K562 (cell line): ENCODE measurements around the gene MYO3B. TPM values are rescaled to one million over a fixed set of nuclear protein-coding genes. Genes with fewer than 3 reads are reported as not detected.

ENCODE experiments used
- ATAC-seq: fragments of 200-7000 bp; cut with Tn5 transposase; 3 replicates; pipeline ENCODE4 v1.9.1; 2020; ENCODE audit warnings: moderate library complexity
- BruUV-seq: library from RNA; stranded (reverse); fragments of 400-500 nt; replicated peaks from 2 replicates; lab custom pipeline; 2021; lab: Mats Ljungman, UMichigan
- CTCF ChIA-PET: fragments of 300-600 bp; formaldehyde crosslinking; extraction: SDS; loops from one replicate; lab custom pipeline; 2021; ENCODE audit warnings: low intra/inter-chr PET ratio; lab: Yijun Ruan, JAX
- POLR2A ChIA-PET: fragments of 300-600, 350-650 bp; sonication (Branson Sonifier 250); formaldehyde crosslinking; extraction: SDS; loops from one replicate; lab custom pipeline; 2021; ENCODE audit warnings: antibody characterized with exemption, inconsistent platforms; lab: Yijun Ruan, JAX
- DNase-seq, 4 experiments: peaks; one replicate each; pipeline versions ENCODE4 v3.0.0 to v3.0.0-alpha.2; 2011 to 2018; ENCODE audit warnings: low spot score in 3 of 4, mixed read lengths in 3 of 4; ENCODE audit errors: extremely low read depth in 1 of 4
- FAIRE-seq: peaks from 2 replicates; lab custom pipeline; 2011; peaks lifted over from hg19 to GRCh38; lab: Jason Lieb, UNC
- H2AFZ ChIP-seq: 2 replicates; pipeline ENCODE4 v1.6.0; 2011; ENCODE audit warnings: low read depth, low read length, control low read depth, inconsistent platforms
- H3K27ac ChIP-seq: fragments of 200-600 bp; 3 replicates; pipeline ENCODE4 v1.8.0; 2011; ENCODE audit warnings: low read depth, mild to moderate bottlenecking, control low read depth, inconsistent platforms, low read length, moderate library complexity, mixed read lengths; ENCODE audit errors: extremely low read depth
- H3K27me3 ChIP-seq, 2 experiments: fragments of 300-600 bp in 1 of 2; 2 replicates in 1 of 2; 3 replicates in 1 of 2; pipeline versions ENCODE4 v1.6.0 to v1.8.0; 2011; ENCODE audit warnings: inconsistent platforms in 2 of 2, low read length in 2 of 2, mild to moderate bottlenecking in 1 of 2, mixed read lengths in 1 of 2, moderate library complexity in 1 of 2; ENCODE audit not compliant: control insufficient read depth in 2 of 2, insufficient read depth in 2 of 2
- H3K36me3 ChIP-seq: fragments of 300-600 bp; 3 replicates; pipeline ENCODE4 v1.8.0; 2011; ENCODE audit warnings: mild to moderate bottlenecking, low read length, inconsistent platforms; ENCODE audit not compliant: control insufficient read depth, insufficient read depth
- H3K4me1 ChIP-seq, 2 experiments: fragments of 200-600 bp in 1 of 2; replicated peaks in 1 of 2; 2 replicates in 1 of 2; 3 replicates in 1 of 2; pipeline versions ENCODE4 v1.5.1 to v1.8.0; 2011; ENCODE audit warnings: inconsistent platforms in 2 of 2, low read length in 2 of 2, mild to moderate bottlenecking in 1 of 2, mixed read lengths in 1 of 2, moderate library complexity in 1 of 2; ENCODE audit not compliant: control insufficient read depth in 2 of 2, insufficient read depth in 2 of 2
- H3K4me2 ChIP-seq: 2 replicates; pipeline ENCODE4 v1.6.1; 2011; ENCODE audit warnings: low read length, control low read depth, inconsistent platforms, mixed read lengths; ENCODE audit not compliant: insufficient read depth
- H3K4me3 ChIP-seq: fragments of 200-600 bp; sonication (generic), shearing (Covaris generic); 2 replicates; pipeline ENCODE4 v1.5.1; 2016; ENCODE audit warnings: control low read depth, inconsistent platforms
- H3K79me2 ChIP-seq: fragments of 200-600 bp; 3 replicates; pipeline ENCODE4 v1.8.0; 2011; ENCODE audit warnings: low read length, inconsistent platforms; ENCODE audit not compliant: control insufficient read depth, insufficient read depth
- H3K9ac ChIP-seq, 2 experiments: 2 replicates each; pipeline versions ENCODE4 v1.6.0 to v1.6.1; 2011; ENCODE audit warnings: low read depth in 2 of 2, low read length in 2 of 2, control low read depth in 1 of 2, inconsistent platforms in 1 of 2, mild to moderate bottlenecking in 1 of 2, mixed read lengths in 1 of 2; ENCODE audit not compliant: insufficient read depth in 1 of 2
- H3K9me1 ChIP-seq: one replicate; pipeline ENCODE4 v1.6.0; 2011; ENCODE audit warnings: inconsistent platforms, mild to moderate bottlenecking, low read length, moderate library complexity; ENCODE audit not compliant: control insufficient read depth, insufficient read depth
- H3K9me3 ChIP-seq: replicated peaks from 2 replicates; pipeline ENCODE4 v1.5.1; 2011; ENCODE audit warnings: low read depth, low read length, inconsistent platforms; ENCODE audit not compliant: control insufficient read depth, insufficient read depth
- H4K20me1 ChIP-seq: replicated peaks from 2 replicates; pipeline ENCODE4 v1.6.1; 2011; ENCODE audit warnings: low read length, inconsistent platforms, mixed read lengths; ENCODE audit not compliant: control insufficient read depth, insufficient read depth
- CCAR2 ChIP-seq: fragments of 200-400 bp; formaldehyde crosslinking; IDR thresholded peaks from 2 replicates; pipeline ENCODE4 v1.6.1; 2017; ENCODE audit warnings: mild to moderate bottlenecking, low read depth, low read length
- MYC ChIP-seq, 2 experiments: fragments of 250-450 bp in 1 of 2; sonication (Bioruptor Pico) in 1 of 2; IDR thresholded peaks; 2 replicates each; pipeline versions ENCODE4 v1.5.1 to v1.6.1; 2012 to 2021; ENCODE audit warnings: low read depth in 2 of 2, borderline replicate concordance in 1 of 2, improper control_type of control experiment in 1 of 2, low read length in 1 of 2, mild to moderate bottlenecking in 1 of 2, moderate library complexity in 1 of 2
- PHTF2 ChIP-seq: fragments of 250-450 bp; sonication (Bioruptor Pico); IDR thresholded peaks from 2 replicates; pipeline ENCODE4 v1.5.0; 2021; ENCODE audit warnings: mild to moderate bottlenecking
- RBBP5 ChIP-seq: fragments of 200-600 bp; sonication (generic); IDR thresholded peaks from 2 replicates; pipeline ENCODE4 v1.6.1; 2012; ENCODE audit warnings: borderline replicate concordance, mild to moderate bottlenecking, low read length, control low read depth, inconsistent platforms; ENCODE audit not compliant: insufficient read depth, poor library complexity, severe bottlenecking
- SLC30A9 ChIP-seq: fragments of 250-450 bp; sonication (Bioruptor Pico); IDR thresholded peaks from 2 replicates; pipeline ENCODE4 v1.8.0; 2022; ENCODE audit warnings: mild to moderate bottlenecking, moderate library complexity
- WGBS: fragments of 100-300 bp; shearing (Covaris generic); methylation state at CpG from one replicate; pipeline ENCODE4 v1.1.6; 2016; ENCODE audit warnings: low coverage, mixed read lengths; ENCODE audit not compliant: insufficient coverage; ENCODE audit errors: missing lambda C conversion rate; 5-methylcytosine and 5-hydroxymethylcytosine counted together
- in situ Hi-C: fragments of 300-500 bp; cut with MboI; formaldehyde crosslinking; loops from 4 replicates; pipeline ENCODE4 v1.15.0; 2018; ENCODE audit warnings: inconsistent platforms, mixed read lengths
- intact Hi-C: fragments of 100-400 bp; cut with micrococcal nuclease; formaldehyde crosslinking; loops from 2 replicates; pipeline ENCODE4 v1.14.2; 2022
- polyA plus RNA-seq, 8 experiments: library from polyadenylated mRNA; depleted of rRNA in 4 of 8; stranded (reverse) in 5 of 8; unstranded in 3 of 8; fragments of >200 nt; fragmentation: Nextera tagmentation in 2 of 8; fragmentation: Illumina TruSeq in 1 of 8; extraction: Ambion mirVana in 2 of 8; extraction: Trizol in 1 of 8; gene quantifications; 2 replicates each; pipeline versions ENCODE4 v1.2.1 to v1.2.3, GENCODE V29; 2011 to 2014; ENCODE audit warnings: inconsistent platforms in 1 of 8, missing spikeins in 1 of 8
- total RNA-seq, 7 experiments: library from RNA; depleted of rRNA in 6 of 7; stranded (reverse); fragments of >200 nt in 6 of 7; fragmentation: Illumina TruSeq in 2 of 7; extraction: Trizol in 2 of 7; gene quantifications; 2 replicates each; pipeline versions ENCODE4 v1.2.1 to v1.2.3, GENCODE V29; 2011 to 2021; ENCODE audit warnings: low replicate concordance in 1 of 7
- TF ChIP-seq, protein P1 (sequence below): fragments of 450-650 bp; IDR thresholded peaks from 2 replicates; pipeline ENCODE4 v1.6.1; 2014; ENCODE audit warnings: low read depth, mild to moderate bottlenecking, moderate library complexity, borderline replicate concordance
- TF ChIP-seq, protein P2 (sequence below): fragments of 250-450 bp; sonication (Bioruptor Pico); IDR thresholded peaks from 2 replicates; pipeline ENCODE4 v1.5.0; 2020; ENCODE audit warnings: mild to moderate bottlenecking, borderline replicate concordance

Gene MYO3B
- total and polyA plus RNA-seq, 9 of the 15 experiments (the other 6 are each of a cell fraction or from before 2014, with no cell fraction given), result 2.7 to 6.5 (median 3.6) TPM

DNA sequence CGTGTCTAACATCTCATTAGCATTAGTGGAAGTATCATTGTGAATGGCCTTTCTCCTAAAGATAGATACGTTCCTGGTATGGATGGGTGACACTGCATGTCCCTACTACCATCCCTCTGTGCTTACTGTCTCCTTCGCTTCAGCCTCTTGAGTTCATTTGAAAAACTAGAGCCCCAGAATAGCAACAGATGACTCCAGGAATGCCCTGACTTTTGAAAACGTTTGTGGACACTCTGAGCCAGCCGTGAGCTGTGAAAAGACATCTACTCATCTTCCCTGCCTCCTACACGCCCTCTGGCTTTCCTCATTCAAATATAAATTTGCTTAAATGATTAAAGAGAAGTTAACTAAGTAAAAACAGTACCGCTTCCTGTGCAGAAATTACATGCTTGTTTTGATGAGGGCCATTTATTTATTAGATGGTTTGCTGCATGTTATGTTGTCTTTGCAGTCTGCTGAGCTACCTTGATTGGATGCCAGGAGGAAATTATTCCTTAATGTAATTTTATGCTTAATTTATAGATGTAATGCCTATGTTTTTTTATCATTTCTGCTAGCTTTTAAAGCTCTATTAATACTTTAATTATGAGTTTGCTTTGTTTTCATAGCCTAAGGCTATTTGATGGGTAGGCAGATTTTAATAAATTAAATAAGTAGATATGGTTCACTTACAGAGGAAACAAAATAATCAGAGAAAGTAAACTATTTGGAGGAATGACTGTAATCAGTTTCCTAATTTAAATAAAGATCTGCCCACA lies 32.1 kb upstream of the MYO3B start:
- H4K20me1 ChIP-seq, result no peaks in the 10 kb centered on the region
- H3K9ac ChIP-seq, result no peak overlapping the region
- no peak overlapping the region for H3K4me2 ChIP-seq
- no TSS peak for BruUV-seq
- 43% methylated on average over 7 of the region's 7 CpGs for WGBS
- CTCF ChIA-PET, result no interaction called here
- DNase-seq, result no peak
- FAIRE-seq, result no peak
- in situ Hi-C loops (no loop called here), intact Hi-C loops (no loop called here)
- no peaks in the 10 kb centered on the region for H3K36me3 ChIP-seq
- no peaks in the 10 kb centered on the region for H3K9me1 ChIP-seq
- POLR2A ChIA-PET, result interaction anchor here (1.0 to 1.7 kb wide), 3 partner anchors 10 to 15 kb away, joined by 3 to 10 read pairs (median 3); no protein-coding TSS in a partner anchor
- H3K79me2 ChIP-seq, result no peaks in the 10 kb centered on the region
- H3K27ac ChIP-seq, result no peak overlapping the region
- H3K4me1 ChIP-seq, result peaks cover 22 to 30% of the 10 kb centered on the region in 2 experiments; a peak in 4 of 5 replicates
- no peak overlapping the region for H3K4me3 ChIP-seq
- peak overlapping the region; percentile 78 for H2AFZ ChIP-seq
- ATAC-seq, result no peak
- H3K27me3 ChIP-seq, result no peaks in the 10 kb centered on the region
- H3K9me3 ChIP-seq, result no peaks in the 10 kb centered on the region
- TF ChIP-seq CCAR2 (no peak), RBBP5 (no peak), PHTF2 (CRISPR knock-in tag) (no peak), MYC (IDR thresholded peaks at IDR 0.05; ENCODE audit: low read depth, low read length) (no peak), MYC (CRISPR knock-in tag; IDR thresholded peaks at IDR 0.05; ENCODE audit: borderline replicate concordance, low read depth) (no peak), SLC30A9 (no peak)
- TF ChIP-seq, protein P1, sequence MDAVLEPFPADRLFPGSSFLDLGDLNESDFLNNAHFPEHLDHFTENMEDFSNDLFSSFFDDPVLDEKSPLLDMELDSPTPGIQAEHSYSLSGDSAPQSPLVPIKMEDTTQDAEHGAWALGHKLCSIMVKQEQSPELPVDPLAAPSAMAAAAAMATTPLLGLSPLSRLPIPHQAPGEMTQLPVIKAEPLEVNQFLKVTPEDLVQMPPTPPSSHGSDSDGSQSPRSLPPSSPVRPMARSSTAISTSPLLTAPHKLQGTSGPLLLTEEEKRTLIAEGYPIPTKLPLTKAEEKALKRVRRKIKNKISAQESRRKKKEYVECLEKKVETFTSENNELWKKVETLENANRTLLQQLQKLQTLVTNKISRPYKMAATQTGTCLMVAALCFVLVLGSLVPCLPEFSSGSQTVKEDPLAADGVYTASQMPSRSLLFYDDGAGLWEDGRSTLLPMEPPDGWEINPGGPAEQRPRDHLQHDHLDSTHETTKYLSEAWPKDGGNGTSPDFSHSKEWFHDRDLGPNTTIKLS, result no peak
- TF ChIP-seq, protein P2, sequence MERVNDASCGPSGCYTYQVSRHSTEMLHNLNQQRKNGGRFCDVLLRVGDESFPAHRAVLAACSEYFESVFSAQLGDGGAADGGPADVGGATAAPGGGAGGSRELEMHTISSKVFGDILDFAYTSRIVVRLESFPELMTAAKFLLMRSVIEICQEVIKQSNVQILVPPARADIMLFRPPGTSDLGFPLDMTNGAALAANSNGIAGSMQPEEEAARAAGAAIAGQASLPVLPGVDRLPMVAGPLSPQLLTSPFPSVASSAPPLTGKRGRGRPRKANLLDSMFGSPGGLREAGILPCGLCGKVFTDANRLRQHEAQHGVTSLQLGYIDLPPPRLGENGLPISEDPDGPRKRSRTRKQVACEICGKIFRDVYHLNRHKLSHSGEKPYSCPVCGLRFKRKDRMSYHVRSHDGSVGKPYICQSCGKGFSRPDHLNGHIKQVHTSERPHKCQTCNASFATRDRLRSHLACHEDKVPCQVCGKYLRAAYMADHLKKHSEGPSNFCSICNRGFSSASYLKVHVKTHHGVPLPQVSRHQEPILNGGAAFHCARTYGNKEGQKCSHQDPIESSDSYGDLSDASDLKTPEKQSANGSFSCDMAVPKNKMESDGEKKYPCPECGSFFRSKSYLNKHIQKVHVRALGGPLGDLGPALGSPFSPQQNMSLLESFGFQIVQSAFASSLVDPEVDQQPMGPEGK (CRISPR knock-in tag), result no peak
- TF ChIP-seq, all 486 proteins: peak for 0
